ENCODE data around the gene GZMM.

GRCh38 chr19:581399-582111 lies 37.7 kb downstream of the GZMM start:
- TF ChIP-seq, protein P1, sequence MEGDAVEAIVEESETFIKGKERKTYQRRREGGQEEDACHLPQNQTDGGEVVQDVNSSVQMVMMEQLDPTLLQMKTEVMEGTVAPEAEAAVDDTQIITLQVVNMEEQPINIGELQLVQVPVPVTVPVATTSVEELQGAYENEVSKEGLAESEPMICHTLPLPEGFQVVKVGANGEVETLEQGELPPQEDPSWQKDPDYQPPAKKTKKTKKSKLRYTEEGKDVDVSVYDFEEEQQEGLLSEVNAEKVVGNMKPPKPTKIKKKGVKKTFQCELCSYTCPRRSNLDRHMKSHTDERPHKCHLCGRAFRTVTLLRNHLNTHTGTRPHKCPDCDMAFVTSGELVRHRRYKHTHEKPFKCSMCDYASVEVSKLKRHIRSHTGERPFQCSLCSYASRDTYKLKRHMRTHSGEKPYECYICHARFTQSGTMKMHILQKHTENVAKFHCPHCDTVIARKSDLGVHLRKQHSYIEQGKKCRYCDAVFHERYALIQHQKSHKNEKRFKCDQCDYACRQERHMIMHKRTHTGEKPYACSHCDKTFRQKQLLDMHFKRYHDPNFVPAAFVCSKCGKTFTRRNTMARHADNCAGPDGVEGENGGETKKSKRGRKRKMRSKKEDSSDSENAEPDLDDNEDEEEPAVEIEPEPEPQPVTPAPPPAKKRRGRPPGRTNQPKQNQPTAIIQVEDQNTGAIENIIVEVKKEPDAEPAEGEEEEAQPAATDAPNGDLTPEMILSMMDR (IDR thresholded peaks at IDR 0.05) = no peak
- TF ChIP-seq POLR2A (IDR thresholded peaks at IDR 0.05) = no peak

Data from adrenal gland (tissue), 5 donors.